HG03095 (cell line): ENCODE data around the gene TEX22.

Source experiments
- ATAC-seq: cut with Tn5 transposase; IDR thresholded peaks from one replicate; pipeline ENCODE4 v1.9.1; 2021; ENCODE audit warnings: moderate library complexity; ENCODE audit not compliant: unreplicated experiment

The TEX22 gene

GRCh38 chr14:105419195-105420091 is 21.1 kb downstream of the TEX22 start, which contains the start of gene MTA1:
Gene MTA1 (plus strand): TSS chr14:105419827. CDS start chr14:105420036, 209 bp downstream.
- ATAC-seq = no peak

- ATAC-seq = no peak
Observed at GRCh38 chr14:105420101-105420973, 22.0 kb downstream of the TEX22 start.

- ATAC-seq = no peak
Observed at GRCh38 chr14:105420974-105421674, 22.8 kb downstream of the TEX22 start.

- no peak for ATAC-seq
Observed at GRCh38 chr14:105421723-105422615, 23.6 kb downstream of the TEX22 start.

- no peak for ATAC-seq
Observed at GRCh38 chr14:105422695-105423487, 24.6 kb downstream of the TEX22 start.

GRCh38 chr14:105423488-105424195 is 25.3 kb downstream of the TEX22 start:
- ATAC-seq = no peak

DNA sequence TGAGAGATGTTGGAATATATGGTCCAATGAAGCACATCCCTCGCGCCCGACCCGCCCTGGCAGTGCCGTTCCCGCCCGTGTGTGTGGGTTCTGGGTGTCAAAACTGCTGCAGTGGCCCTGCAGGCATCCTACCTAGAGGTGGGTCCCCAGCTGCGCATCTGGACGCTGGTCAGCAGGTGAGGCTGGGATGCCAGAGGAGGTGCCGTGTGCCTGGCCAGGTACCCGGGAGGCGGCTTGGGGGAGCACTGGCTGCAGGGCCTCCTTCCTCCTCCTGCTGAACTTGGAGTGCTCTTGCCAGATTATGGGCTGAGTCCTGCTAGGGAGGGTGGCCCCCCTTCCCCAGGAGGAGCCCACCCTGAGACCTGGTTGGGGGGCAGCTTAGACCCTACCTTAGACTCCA is 26.5 kb downstream of the TEX22 start:
- no peak for ATAC-seq

GRCh38 chr14:105425823-105426247 is 27.5 kb downstream of the TEX22 start:
- ATAC-seq = no peak

GRCh38 chr14:105426416-105427130 is 28.2 kb downstream of the TEX22 start:
- no peak for ATAC-seq

GRCh38 chr14:105427412-105427811 is 29.1 kb downstream of the TEX22 start:
- ATAC-seq = no peak

- no peak for ATAC-seq
Observed at GRCh38 chr14:105427936-105428485, 29.7 kb downstream of the TEX22 start.

DNA sequence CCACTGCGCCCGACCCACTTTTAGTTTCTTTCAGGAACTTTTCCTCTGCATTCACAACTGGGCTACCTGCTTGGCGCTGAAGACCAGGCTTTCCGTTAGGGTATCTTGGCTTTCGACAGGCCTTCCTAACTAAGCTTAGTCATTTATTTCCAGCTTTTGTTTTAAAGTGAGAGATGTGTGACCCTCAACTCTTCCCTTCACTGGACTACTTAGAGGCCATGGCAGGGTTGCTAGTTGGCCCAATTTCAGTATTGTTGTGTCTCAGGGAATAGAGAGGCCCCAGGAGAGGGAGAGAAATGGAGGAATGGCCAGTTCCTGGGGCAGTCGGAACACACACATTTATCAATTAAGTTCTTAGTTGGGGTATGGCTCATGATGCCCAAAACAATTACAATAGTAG is 31.7 kb downstream of the TEX22 start:
- no peak for ATAC-seq

- no peak for ATAC-seq
Observed at GRCh38 chr14:105430565-105430964, 32.2 kb downstream of the TEX22 start.

DNA sequence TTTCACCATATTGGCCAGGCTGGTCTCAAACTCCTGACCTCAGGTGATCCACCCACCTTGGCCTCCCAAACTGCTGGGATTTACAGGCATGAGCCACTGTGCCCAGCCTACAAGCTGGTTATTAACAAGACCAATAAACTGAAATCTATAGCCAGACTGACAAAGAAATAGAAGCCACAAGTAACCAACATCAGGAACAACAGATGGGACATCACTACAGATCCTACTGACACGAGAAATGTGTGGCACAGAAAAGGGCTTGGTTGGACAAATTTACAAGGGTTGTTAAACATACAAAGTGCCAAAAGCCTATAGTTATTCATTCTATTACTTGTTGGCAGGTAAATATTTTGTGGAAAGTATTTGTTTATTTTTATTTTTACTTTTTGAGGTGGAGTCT is 32.9 kb downstream of the TEX22 start:
- no peak for ATAC-seq

DNA sequence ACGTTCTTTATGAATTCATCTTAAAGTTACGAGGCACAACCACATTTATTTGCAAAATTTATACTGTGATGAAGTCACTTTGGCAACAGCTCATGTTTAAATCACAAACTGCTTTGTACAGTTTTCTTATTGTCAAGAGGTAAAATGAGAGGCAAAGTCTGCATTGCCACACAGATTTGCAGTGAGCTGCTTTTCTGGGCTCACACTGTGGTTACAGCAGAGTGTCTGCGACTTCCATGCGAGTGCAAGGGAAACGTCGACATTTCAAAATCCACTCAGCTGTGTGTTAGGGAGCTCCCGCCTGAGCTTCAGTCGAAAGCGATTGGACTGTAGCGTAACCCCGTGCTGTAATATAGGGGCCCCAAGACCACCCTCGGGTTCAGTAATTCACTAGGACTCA is 34.3 kb downstream of the TEX22 start:
- no peak for ATAC-seq

GRCh38 chr14:105433161-105433605 is 34.8 kb downstream of the TEX22 start:
- ATAC-seq = no peak

- ATAC-seq = no peak
Observed at GRCh38 chr14:105436402-105436801, 38.1 kb downstream of the TEX22 start.
